ENCODE measurements around the gene PGAP6.
"Not testable (repeated sequence)": the region's sequence is repeated elsewhere in the genome, so short reads cannot be mapped to it uniquely, and the experiment has no call there.

PGAP6 gene

GRCh38 chr16:349211-349610 lies 32.6 kb downstream of the PGAP6 start:
- no peak for DNase-seq

- DNase-seq, result not testable (repeated sequence)
These were observed 33.3 kb downstream of the PGAP6 start for GRCh38 chr16:348495-348894.

DNA sequence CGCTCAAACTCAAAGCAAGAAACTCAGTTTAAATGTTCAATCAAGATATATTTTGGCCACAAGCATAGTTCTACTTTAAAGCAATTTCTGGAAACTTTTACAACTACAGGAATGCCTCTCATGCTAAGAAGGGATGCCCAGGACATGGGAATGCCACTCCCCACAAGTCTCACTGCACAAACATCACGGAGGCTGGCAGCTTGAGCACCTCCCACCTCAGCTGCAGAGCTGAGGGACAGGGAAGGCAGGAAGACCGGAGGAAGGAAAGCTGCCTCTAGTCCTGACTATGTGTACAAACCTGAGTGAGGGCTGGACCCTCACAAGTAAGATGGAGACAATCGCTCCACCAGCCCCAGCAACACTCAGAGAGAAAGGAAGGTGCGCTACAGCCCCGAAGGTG lies 34.6 kb downstream of the PGAP6 start:
- no peak for DNase-seq

- no peak for DNase-seq
These were observed 35.2 kb downstream of the PGAP6 start for GRCh38 chr16:346587-346986.

GRCh38 chr16:345772-346171 lies 36.0 kb downstream of the PGAP6 start:
- no peak for DNase-seq

- no peak for DNase-seq
These were observed 39.1 kb downstream of the PGAP6 start for GRCh38 chr16:342455-343213.

DNA sequence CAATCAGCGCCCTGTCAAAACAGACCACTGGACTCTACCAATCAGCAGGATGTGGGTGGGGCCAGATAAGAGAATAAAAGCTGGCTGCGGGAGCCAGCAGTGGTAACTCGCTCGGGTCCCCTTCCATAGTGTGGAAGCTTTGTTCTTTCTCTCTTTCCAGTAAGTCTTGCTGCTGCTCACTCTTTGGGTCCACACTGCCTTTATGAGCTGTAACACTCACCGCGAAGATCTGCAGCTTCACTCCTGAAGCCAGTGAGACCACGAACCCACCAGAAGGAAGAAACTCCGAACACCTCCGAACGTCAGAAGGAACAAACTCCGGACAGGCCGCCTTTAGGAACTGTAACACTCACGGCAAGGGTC lies 39.8 kb downstream of the PGAP6 start:
- DNase-seq, result not testable (repeated sequence)

GRCh38 chr16:341095-341973 lies 40.4 kb downstream of the PGAP6 start:
- not testable (repeated sequence) for DNase-seq

- no peak for DNase-seq
These were observed 41.2 kb downstream of the PGAP6 start for GRCh38 chr16:340370-341091.

DNA sequence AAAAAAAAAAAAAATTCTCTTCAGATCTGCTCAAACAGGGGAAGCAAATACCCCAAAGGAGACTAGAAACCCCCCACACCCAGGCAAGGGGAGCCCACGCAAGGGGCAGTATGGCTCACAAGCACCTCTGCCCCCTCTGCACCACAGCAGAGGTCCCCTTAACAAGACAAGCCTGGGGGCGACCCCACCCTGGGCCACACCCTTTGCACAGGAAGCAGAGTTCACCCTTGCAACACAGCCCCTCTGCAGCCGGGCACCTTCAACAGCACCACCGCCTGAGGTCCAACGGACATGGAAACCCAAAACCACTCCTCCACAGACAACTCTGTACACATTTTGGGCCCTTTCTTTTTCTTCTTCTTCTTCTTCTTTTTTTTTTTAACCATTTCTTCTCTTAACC lies 42.1 kb downstream of the PGAP6 start:
- no peak for DNase-seq

GRCh38 chr16:337975-338575 lies 43.7 kb downstream of the PGAP6 start:
- DNase-seq, result no peak

DNA sequence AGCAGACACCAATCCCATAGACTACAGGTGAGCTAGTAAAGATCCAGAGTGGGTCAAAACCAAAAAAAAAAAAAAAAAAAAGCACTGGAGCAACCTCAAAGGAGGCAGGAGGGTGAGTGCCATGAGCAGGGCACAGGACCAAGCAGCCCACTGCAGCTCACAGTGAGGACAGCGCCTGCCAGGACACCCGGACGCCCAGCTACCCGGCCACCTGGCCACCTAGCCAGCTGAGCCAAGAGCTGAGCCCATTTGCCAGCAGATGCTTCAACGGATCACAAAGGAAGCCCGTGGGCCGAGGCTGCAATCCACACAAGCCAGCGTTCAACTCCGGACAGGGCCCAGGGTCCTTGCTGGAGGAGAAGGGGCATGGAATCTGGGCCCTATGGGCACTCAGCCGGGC lies 44.3 kb downstream of the PGAP6 start:
- no peak for DNase-seq

- DNase-seq, result no peak
These were observed 45.5 kb downstream of the PGAP6 start for GRCh38 chr16:336269-336668.

- DNase-seq, result not testable (repeated sequence)
These were observed 46.7 kb downstream of the PGAP6 start for GRCh38 chr16:334861-335632.

GRCh38 chr16:334164-334832 lies 47.5 kb downstream of the PGAP6 start:
- DNase-seq, result not testable (repeated sequence)

DNA sequence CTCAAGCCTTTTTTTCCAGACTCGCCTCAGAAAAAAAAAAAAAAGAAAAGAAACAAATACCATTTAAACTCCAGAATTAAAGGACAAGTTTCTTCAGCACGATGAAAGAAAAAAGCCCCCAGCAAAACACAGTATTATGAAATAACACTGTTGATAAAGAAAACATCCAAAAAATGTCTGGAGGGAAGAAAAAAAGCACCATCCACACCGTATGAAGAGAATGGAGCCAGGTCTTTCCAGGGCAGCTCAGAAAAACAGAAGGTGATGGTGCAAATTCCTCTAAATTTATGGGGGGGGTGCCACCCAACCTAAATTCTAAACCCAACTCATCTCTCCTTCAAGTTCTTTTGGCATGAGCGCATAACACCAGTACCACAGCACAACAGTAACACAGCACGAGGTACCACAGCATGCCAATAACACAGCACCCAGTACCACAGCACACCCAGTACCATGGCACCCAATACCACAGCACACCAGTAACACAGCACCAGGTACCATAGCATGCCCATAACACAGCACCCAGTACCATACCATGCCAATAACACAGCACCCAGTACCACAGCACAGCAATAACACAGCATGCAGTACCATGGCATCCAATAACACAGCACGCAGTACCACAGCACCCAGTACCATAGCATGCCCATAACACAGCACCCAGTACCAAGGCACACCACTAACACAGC lies 48.2 kb downstream of the PGAP6 start:
- DNase-seq, result no peak

DNA sequence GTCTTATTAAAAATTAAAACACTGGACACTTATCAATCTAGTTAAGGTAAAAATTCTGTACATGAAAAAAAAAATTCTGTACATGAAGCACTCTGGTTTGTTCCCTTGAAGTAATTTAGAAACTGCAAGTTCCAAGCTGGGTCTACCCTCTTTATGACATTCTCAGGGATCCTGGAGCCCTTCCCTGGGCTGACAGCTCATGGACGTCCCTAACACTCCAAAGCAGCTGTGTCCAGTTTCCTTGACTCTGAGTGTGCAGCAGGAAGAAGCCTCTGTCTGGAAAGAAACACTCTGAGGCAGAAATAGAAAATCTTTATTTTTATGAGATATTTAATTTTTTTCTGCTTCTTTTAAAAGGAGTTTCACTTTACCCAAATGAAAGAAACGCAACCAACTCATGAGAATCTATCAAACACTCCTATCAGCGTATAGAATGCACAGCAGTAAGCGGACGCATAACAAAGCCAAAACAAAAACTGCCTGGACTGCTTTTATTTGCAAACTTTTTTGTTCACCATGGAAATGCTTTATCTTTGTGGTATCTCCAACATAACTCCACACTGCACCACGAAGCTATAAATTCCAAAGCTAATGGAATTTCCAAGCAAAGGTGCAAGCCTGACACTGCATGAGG lies 50.5 kb downstream of the PGAP6 start:
- DNase-seq, result not testable (repeated sequence)

DNA sequence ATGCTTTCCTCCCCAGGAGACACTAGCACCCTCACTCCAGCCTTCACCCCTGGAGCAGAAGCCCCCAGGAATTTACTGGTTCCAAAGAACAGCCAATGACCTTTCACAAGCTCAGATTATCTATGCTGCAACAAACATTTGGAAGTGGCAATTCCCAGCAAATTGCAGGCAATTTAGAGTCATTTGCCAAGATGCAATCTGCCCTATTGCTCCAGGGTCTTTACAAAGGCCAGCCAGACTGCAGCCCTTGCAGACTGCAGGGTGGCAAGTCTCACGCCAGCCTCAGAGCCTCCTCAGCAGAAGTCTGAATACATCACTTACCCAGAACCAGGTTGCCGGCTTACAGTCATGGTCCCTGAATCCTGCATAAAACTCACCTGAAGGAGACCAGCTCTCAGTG lies 51.0 kb downstream of the PGAP6 start:
- no peak for DNase-seq

DNA sequence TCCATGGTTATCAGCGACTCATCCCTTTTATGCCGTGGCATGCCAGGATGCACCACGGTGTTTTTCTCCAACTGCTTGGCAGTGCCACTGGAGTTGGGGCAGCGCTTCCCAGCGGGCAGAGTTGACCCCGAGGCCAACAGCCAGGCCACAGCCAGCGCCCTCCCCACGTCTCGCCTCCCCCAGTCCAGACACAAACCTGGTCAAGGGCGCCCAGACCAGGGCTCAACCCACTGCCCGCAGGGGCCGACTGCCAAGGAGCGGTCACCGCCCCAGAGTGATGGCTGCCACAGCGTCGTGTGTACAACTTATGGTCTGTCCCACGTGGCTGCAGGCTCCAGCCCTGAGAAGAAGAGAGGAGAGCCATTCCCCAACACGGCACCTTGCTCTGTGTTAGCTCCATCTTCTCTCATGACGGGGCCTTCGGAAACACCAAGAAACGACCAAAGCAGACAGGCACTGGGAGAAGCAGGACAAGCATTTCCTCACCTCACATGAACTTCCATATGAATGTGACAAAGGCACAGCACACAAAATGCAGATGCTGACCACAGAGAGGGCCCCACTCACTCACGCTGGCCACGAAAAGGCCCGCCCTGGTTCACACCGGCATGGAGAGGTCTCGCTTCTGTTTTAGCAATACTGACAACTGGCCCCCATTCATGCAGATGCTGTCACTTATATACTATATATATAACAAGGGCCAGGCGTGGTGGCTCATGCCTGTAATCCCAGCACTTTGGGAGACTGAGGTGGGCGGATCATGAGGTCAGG lies 56.2 kb downstream of the PGAP6 start:
- DNase-seq, result no peak
